HG02938 (cell line): ENCODE results near the gene NXF3.
"Not testable (repeated sequence)": the region's sequence is repeated elsewhere in the genome, so short reads cannot be mapped to it uniquely, and the experiment has no call there.

ENCODE experiments used
- ATAC-seq: cut with Tn5 transposase; IDR thresholded peaks from one replicate; pipeline ENCODE4 v1.9.1; 2021; ENCODE audit warnings: mild to moderate bottlenecking, moderate library complexity; ENCODE audit not compliant: unreplicated experiment

Gene NXF3, protein sequence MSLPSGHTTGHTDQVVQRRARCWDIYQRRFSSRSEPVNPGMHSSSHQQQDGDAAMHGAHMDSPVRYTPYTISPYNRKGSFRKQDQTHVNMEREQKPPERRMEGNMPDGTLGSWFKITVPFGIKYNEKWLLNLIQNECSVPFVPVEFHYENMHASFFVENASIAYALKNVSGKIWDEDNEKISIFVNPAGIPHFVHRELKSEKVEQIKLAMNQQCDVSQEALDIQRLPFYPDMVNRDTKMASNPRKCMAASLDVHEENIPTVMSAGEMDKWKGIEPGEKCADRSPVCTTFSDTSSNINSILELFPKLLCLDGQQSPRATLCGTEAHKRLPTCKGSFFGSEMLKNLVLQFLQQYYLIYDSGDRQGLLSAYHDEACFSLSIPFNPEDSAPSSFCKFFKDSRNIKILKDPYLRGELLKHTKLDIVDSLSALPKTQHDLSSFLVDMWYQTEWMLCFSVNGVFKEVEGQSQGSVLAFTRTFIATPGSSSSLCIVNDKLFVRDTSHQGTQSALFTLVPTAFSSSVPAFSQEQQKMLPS

DNA sequence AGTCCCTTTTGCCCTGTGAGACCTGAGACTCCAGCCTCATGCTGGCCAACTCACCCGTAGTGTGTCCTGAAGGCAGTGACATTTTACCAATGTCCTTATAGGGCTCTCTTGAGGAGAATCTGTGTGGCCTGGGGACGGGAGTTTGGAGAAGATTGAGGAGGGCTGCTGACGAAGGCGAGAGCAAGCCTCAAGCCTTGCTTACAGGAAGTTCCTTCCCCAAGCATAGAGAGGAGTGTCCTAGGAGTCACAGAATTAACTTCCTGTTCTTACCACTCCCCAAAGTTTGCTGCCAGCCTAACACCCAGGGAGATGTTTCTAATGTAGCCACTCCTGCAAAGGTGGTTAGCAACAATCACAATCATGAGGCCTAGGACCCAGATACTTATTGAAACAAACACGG is at the start of gene NXF3:
NXF3 (minus strand) TSS at position 202 of the 400 bp plus-strand sequence; CDS start at position 82, 120 bp downstream.
- ATAC-seq, result no peak

DNA sequence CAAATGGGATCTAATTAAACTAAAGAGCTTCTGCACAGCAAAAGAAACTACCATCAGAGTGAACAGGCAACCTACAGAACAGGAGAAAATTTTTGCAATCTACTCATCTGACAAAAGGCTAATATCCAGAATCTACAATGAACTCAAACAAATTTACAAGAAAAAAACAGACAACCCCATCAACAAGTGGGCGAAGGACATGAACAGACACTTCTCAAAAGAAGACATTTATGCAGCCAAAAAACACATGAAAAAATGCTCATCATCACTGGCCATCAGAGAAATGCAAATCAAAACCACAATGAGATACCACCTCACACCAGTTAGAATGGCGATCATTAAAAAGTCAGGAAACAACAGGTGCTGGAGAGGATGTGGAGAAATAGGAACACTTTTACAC is 43.6 kb upstream of the NXF3 start:
- not testable (repeated sequence) for ATAC-seq

DNA sequence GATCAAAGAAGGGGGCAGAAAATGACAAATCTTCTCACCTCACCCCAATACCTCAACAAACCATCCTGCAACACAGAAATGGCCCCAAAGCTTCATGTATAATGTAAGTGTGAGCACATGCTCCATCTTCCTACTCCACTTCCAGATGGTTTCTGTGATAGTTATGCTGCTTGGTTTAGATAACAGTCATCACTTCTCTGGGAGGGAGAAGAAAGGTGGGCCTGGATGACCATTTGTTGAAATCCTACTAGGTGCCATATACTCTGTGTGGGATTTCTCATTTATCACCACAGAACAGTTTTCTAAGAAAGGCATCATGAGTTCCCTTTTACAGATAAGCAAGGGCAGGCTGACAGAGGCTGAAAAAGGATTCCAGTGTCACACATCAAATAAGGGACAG is 31.3 kb upstream of the NXF3 start:
- ATAC-seq, result no peak

DNA sequence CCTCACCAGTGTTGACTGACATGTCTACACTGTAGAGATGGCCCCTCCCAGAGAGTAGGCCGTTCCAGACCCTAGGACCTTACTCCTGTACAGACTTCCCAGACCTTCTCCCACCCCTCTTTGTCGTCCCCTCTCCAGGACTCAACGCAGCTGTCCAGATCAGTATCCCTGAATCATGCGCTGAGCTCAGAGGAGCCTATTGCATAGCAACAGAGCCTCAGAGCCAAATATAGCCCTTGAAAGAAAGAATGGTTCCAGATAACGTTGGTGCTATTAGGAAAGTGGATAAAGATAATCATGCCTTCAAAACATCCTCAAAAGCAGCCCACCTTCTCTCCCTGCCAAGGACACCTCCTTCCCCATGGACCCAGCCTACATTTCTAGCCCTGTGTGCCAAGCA is 27.8 kb upstream of the NXF3 start:
- no peak for ATAC-seq

DNA sequence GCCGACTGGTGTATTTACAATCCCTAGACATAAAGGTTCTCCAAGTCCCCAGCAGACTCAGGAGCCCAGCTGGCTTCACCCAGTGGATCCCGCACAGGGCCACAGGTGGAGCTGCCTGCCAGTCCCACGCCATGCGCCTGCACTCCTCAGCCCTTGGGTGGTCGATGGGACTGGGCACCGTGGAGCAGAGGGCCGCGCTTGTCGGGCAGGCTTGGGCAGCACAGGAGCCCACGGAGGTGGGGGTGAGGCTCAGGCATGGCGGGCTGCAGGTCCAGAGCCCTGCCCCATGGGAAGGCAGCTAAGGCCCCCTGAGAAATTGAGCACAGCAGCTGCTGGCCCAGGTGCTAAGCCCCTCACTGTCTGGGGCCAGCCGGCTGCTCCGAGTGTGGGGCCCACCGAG is 24.0 kb upstream of the NXF3 start:
- ATAC-seq, result not testable (repeated sequence)

DNA sequence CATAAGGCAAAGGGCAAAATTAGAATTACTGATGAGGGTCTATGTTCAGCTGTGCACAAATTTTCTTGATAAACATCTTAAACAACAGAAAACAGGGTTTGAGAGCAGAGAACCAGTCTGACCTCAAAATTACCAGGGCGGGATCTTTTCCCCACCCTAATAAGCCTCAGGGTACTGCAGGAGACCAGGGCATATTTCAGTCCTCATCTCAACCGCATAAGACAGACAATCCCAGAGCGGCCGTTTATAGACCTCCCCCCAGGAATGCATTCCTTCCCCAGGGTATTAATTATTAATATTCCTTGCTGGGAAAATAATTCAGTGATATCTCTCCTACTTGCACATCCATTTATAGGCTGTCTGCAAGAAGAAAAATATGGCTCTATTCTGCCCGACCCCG is 16.6 kb upstream of the NXF3 start:
- not testable (repeated sequence) for ATAC-seq

DNA sequence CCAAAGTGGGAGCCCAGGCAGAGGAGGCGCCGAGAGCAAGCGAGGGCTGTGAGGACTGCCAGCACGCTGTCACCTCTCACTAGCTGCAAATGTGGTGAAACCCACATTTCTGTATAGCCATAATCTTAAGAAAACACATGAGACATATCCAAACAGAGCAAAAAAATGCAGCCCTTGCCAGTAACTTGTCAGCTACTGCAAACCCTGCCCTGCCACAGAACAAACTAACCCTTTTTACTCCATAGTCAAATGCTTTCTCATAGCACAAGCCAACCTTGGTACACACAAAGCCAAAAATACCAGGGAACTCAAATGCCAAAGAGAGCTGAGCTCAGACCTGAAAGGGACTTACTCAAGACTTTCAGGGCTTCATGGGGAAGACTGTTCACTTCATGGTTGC is 14.9 kb upstream of the NXF3 start:
- ATAC-seq, result no peak

DNA sequence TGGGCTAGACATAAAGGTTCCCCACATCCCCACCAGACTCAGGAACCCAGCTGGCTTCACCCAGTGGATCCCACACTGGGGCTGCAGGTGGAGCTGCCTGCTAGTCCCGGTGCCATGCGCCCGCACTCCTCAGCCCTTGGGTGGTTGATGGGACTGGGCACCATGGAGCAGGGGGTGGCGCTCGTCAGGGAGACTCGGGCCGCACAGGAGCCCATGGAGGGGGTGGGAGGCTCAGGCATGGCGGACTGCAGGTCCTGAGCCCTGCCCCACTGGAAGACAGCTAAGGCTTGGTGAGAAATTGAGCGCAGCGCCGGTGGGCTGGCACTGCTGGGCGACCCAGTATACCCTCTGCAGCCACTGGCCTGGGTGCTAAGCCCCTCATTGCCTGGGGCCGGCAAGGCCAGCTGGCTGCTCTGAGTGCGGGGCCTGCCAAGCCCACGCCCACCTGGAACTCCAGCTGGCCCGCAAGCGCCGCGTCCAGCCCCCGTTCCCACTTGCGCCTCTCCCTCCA is 14.3 kb upstream of the NXF3 start:
- ATAC-seq, result not testable (repeated sequence)

DNA sequence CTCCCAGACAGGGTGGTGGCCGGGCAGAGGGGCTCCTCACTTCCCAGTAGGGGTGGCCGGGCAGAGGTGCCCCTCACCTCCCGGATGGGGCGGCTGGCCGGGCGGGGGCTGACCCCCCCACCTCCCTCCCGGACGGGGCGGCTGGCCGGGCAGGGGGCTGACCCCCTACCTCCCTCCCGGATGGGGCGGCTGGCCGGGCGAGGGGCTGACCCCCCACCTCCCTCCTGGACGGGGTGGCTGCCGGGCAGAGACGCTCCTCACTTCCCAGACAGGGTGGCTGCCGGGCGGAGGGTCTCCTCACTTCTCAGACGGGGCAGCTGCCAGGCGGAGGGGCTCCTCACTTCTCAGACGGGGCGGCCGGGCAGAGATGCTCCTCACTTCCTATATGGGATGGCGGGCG is 11.4 kb upstream of the NXF3 start:
- ATAC-seq, result not testable (repeated sequence)

DNA sequence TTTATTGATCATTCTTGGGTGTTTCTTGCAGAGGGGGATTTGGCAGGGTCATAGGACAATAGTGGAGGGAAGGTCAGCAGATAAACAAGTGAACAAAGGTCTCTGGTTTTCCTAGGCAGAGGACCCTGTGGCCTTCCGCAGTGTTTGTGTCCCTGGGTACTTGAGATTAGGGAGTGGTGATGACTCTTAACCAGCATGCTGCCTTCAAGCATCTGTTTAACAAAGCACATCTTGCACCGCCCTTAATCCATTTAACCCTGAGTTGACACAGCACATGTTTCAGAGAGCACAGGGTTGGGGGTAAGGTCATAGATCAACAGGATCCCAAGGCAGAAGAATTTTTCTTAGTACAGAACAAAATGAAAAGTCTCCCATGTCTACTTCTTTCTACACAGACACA is 10.9 kb upstream of the NXF3 start:
- not testable (repeated sequence) for ATAC-seq

DNA sequence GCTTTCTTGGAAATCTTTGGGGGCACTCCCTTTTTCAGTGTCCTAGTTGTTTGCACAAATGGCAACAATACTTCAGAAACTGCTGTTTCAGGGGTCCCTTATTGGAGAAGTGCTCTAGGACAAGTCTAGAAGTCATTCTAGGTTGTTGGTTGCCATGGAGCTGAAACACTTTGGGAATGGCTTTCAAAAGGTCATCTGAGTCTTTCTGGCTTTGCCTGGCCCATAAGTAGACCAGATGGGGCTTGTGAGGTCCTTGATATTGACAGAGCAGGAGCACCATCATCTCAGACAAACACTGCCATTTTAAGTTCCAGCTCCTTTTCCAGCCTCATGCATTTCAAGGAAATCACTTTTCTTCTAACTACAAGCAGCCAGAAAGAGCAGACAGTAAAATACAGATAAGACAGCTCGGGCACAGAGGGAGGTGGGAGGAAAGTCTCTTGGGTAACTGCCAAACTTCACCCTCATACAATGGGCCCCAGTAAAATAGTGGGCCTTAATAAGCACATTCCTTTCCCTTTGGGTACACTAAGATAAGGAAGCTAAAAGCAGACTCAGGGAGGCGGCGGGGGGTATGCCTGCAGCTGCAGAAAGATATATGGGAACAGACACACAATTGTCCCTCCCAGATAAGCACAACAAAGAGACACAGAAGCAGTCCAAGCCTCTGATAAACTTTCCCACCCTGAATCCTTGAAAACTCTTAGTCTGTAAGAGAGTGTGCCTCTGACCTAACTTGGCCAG is 8.5 kb upstream of the NXF3 start:
- ATAC-seq, result no peak

DNA sequence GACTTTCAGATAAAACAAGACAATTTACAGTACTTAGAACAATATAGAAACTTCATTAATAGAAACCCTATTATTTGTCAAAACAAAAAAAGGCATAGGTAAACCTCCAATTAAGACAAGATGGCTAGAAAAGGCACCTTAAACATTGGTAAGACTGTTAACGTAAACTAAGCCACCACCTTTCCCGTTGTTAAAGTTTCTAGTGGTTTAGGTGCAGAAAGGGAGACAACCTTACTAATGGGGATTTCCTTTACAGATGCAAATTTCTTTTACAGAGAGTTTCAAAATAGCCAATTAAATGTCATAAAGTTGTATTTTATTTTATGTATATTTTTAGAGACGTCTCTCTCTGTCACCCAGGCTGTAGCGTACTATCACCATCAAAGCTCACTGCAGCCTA is 7.5 kb upstream of the NXF3 start:
- no peak for ATAC-seq

DNA sequence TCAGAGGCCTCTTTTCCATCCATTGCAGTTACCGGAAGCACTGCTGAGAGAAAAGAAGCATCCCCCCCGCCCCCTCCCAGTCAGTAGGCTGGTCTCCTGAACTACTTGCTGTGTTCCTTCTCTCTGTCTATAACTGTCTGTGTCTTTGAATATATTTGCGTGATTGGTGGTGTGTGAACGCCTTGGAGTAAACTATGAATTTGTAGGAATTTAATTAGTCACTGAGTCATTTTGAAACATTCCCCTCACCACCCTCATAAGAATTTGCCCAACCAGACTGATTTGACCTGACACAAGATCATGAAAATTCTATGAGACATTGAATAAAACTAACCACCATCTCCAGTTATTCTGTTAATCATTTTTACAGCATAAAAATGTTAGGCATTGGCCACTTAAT is 6.7 kb upstream of the NXF3 start:
- ATAC-seq, result no peak

DNA sequence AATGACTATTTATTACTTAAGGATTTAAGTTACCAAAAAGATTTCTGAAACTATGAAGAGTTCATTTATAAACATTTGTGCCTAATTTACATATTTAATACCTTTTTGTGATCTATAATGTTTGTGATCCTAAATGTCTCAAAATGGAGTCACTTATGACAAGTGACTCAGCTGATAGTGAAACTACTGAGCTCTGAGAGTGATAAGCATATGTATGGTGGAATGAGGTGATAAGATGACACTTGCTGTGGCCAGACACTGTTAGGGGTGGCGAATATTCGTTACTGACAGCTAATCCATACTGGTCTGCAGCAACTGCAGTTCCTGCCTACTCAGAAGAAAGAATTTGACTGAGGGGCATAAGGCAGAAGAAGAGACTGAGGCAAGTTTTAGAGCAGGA is 5.5 kb upstream of the NXF3 start:
- ATAC-seq, result no peak

DNA sequence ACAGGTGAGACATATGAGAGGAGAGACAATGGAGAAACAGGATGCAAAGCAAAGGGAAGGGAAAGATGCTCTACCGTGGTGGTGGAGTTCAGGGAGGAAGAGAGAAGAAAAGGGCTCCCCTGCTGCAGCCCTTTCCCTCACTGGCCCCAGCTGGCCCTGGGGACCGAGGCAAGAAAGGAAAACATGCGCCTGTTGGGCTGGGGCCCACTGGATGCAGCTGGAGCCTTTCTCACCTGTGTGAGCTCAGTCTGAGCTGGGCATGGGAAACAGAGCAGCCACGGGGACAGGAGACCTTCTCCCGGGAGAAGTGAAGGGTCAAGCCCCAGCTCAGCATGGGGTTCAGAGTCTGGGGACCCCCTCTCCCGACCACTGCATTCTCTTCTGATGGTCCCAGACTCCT is 11.9 kb downstream of the NXF3 start:
- no peak for ATAC-seq

DNA sequence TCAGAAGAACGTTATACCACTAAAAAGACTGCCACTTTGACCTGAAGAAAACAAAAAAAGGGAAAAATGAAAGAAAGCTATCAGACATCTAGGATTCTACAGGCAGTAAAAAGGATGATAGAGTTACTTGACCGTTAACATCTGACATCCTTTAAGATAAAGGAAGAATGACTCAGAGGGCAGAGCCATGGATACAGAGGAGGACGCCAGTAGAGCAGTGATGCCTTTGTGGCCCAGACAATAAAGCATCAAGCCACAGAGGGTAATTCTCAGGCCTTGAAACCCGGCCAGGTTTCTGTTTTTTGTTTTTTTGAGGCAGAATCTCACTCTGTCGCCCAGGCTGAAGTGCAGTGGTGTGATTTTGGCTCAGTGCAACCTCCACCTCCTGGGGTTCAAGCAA is 19.5 kb downstream of the NXF3 start:
- ATAC-seq, result no peak

DNA sequence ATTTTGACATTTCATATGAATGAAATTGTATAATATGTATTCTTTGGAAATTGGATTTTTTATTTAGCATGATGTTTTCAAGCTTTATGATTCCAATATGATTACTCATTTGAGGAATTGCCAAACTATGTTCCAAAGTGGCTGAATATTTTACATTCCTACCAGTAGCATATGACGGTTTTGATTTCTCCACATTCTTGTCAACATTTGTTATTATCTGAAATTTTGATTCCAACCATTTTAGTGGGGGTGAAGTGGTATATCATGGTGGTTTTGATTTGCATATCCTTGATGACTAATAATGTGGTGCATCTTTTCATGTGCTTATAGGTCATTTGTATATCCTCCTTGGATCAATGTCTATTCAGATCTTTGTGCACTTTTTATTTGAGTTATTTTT is 26.3 kb downstream of the NXF3 start:
- ATAC-seq, result no peak

DNA sequence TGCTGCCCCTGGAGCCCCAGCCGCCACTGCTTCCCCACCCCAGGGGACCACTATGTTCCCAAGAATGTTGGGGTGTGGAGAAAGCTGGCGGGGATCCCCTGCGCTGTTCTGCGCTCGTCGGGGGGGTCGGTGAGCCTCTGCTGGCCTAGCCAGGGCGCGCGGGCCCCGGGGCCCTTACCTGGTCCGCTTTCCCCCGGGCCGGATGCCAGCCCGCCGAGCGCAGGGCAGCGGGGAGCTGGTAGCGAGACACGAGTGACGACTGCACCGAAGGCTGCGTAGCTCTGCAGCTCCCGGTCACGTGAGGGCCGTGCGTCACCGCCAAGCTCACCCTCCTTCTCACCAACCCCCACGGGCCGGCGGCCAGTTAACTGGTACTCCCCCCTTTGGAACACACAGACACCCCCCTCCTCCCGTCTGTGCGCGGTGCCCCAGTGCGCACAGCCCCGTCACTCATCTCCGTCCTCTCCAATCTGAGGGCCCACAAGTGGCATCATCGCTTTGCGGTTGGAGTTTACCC is 29.0 kb downstream of the NXF3 start, which contains the start of gene BEX1:
BEX1 (minus strand) TSS at position 254 of the 517 bp plus-strand sequence. CDS start 897 bp downstream, outside the sequence.
- no peak for ATAC-seq

DNA sequence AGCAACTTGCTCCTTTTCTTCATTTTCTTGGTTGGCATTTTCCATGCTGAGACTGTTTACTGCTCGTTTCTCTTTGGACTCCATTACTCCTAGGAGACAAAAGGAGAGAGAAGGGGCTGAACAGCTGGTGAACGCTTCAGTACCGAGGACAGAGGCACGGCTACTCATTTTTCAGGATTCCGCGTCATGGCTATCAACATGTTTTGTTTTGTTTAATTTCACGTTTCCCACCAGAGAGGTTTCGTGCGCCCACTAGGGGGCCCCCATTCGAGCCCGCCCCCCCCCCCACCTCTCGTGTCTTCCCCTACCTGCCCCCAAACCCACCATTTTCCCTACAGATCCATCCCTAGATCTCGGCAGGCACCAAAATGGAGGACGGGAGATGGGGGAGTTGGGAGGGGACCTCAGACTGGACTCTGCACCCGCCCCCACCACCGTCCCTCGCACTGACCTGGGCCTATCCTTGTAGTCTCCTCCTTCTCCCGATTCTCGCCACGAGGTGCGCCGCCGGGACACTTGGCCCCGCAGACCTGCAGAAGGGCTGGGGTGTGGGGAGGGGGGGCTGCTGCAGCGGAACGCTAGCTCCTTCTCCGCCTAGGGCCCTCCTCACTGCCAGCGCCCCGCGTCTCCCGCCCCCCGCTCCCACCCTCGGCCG is 29.6 kb downstream of the NXF3 start:
- ATAC-seq, result no peak

DNA sequence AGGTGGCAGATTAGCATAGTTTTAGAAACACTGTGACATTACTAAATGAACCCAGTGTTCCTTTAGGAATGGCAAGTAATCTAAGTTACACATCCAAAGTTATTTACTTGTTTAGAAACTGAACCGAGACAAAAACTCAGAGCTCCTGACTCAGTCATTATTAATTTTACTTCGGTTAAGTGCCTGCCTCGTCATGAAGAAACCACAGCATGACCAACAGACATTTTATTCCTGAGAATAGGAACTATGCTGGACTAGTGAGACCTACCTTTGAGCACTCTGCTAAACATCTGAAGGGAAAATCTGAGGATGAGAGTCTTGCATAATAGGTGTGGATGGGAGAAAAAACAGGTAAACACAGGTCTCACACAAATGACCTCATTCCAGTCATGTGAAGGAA is 31.5 kb downstream of the NXF3 start:
- no peak for ATAC-seq

DNA sequence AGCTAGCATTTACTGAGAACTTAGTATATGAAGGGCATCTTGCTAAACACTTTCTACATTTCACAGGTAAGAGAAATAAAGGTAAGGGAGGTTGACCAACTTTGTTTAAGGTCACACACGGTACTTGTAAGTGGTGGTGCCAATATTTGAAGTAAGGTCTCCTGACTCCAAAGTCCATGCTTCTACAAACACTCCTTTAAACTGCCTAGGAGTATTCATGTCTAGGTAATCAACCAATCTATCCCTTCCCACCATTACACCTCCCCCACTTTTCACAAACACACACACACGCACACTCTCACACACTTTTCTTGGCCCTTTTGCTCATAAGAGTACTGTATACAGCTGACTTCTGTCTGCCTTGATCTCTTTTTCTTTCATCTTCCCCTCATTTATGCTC is 36.0 kb downstream of the NXF3 start:
- no peak for ATAC-seq
